Pancreas (tissue), 10 donors: ENCODE measurements around the gene HOXA2. TPM values are rescaled to one million over a fixed set of nuclear protein-coding genes. Genes with fewer than 3 reads are reported as not detected.

ENCODE experiments used
- ATAC-seq, 4 donors: fragments of 200-7000 bp; cut with Tn5 transposase; one replicate each; pipeline versions ENCODE4 v1.8.0 to v1.9.1; 2020; ENCODE audit warnings: mild to moderate bottlenecking in 4 of 4, moderate library complexity in 4 of 4
- DNase-seq, 6 donors: peaks; one replicate each; pipeline ENCODE4 v3.0.0-alpha.2; 2020
- FAIRE-seq: peaks from 2 replicates; lab custom pipeline; 2012; peaks lifted over from hg19 to GRCh38; lab: Jason Lieb, UNC
- H3K27ac ChIP-seq, 4 donors: fragments of 200-600 bp; sonication (generic); 1 replicate in 3 of 4; 2 replicates in 1 of 4; pipeline versions ENCODE4 v1.5.0 to v1.8.0; 2020
- H3K27me3 ChIP-seq, 4 donors: fragments of 200-600 bp; one replicate each; pipeline ENCODE4 v1.8.0; 2021
- H3K36me3 ChIP-seq, 3 donors: fragments of 200-600 bp; sonication (generic) in 1 of 3; one replicate each; pipeline versions ENCODE4 v1.5.0 to v1.8.0; 2020 to 2021
- H3K4me1 ChIP-seq, 3 donors: fragments of 200-600 bp; one replicate each; pipeline ENCODE4 v1.8.0; 2021
- H3K4me3 ChIP-seq, 4 donors: fragments of 200-600 bp; sonication (generic) in 2 of 4; one replicate each; pipeline versions ENCODE4 v1.5.0 to v1.8.0; 2020 to 2021
- H3K9me3 ChIP-seq, 4 donors: fragments of 200-600 bp; one replicate each; pipeline ENCODE4 v1.8.0; 2021
- CTCF ChIP-seq, 4 donors: fragments of 200-600 bp; sonication (generic) in 3 of 4; IDR thresholded peaks; one replicate each; pipeline versions ENCODE4 v1.5.0 to v1.8.0; 2021; ENCODE audit warnings: antibody characterized with exemption in 4 of 4
- WGBS, 2 donors: extraction: QIAGEN DNeasy Blood & Tissue Kit; methylation state at CpG; one replicate each; pipeline ENCODE4 v1.1.7; 2013; 5-methylcytosine and 5-hydroxymethylcytosine counted together
- intact Hi-C, 3 donors: fragments of 100-400 bp; cut with DNase I; formaldehyde crosslinking; loops; one replicate each; pipeline versions ENCODE4 v1.11.1 to v1.14.2; 2022
- polyA plus RNA-seq, 2 donors: library from polyadenylated mRNA; stranded (reverse); fragments of 200-250 nt; gene quantifications; one replicate each; pipeline ENCODE4 v1.2.3, GENCODE V29; 2013
- total RNA-seq, 6 donors: library from RNA; stranded (reverse); fragmentation: NEBNext Ultra II Directional in 4 of 6; extraction: Animal tissue kit (Norgen Biotek cat#: 25700) in 4 of 6; gene quantifications; one replicate each; pipeline versions ENCODE4 v1.2.1 to v1.2.4, GENCODE V29; 2021 to 2023
- donor health status: healthy with polysubstance abuse.
- donor health status: DM: no; HTN: no; CAD: no; lungs with moderate emphysema.
- donor health status: DM: no; HTN: no; CAD: no.
- donor health status: control.
- donor health status: control.
- donor health status: Bipolar disorder and iron deficiency.
- donor health status: DM: yes; HTN: yes; CAD: no.
- donor health status: DM: no; HTN: no; CAD: no.
- donor health status: DM: no; HTN: no; CAD: no.
- donor health status: DM: yes; HTN: yes; CAD: no.

Gene HOXA2
- total and polyA plus RNA-seq, 8 donors, result 0.09 to 0.53 (median 0.27) TPM; not detected in 1

GRCh38 chr7:27128776-27129728 is 26.6 kb upstream of the HOXA2 start:
- no peak for FAIRE-seq
- ATAC-seq, result no peak
- H3K27ac ChIP-seq, result no peak overlapping the region
- 14 to 27% methylated on average over 28 of the region's 28 CpGs for WGBS, 2 donors
- intact Hi-C loops, result no loop called here
- H3K27me3 ChIP-seq, result peaks cover 0 to 75% (median 15%) of the 10 kb centered on the region in 4 donors
- H3K4me3 ChIP-seq, result peak overlapping the region in 1 of 4 donors; percentile 46
- H3K36me3 ChIP-seq, result no peaks in the 10 kb centered on the region
- DNase-seq, result no peak
- no peaks in the 10 kb centered on the region for H3K9me3 ChIP-seq
- TF ChIP-seq CTCF (IDR thresholded peaks at IDR 0.05), result no peak
- H3K4me1 ChIP-seq, result no peaks in the 10 kb centered on the region

DNA sequence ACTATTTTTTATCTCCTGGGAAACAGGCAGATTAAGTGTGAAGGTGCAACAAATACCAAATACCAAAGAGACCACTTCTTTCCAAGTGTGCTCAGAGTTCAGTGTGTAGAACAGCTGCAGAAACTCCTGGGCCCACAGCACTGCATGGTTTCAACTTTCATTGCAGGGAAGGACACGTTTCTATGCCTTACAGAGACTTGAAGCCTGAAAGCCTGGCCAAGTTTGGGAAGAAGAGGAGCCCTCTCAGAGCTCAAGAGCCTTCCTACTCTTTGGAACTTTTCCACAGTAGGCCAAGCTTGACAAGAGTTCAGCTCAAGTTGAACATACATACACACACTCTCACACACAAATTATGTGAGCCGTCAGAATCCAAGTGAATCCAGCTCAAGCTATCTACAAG is 25.6 kb upstream of the HOXA2 start:
- no peak for ATAC-seq
- Histone ChIP-seq H3K36me3 (no peaks in the 10 kb centered on the region), H3K27ac (no peak overlapping the region), H3K4me3 (no peak overlapping the region), H3K9me3 (no peaks in the 10 kb centered on the region), H3K27me3 (peaks cover 0 to 76% (median 12%) of the 10 kb centered on the region in 4 donors), H3K4me1 (no peaks in the 10 kb centered on the region)
- FAIRE-seq, result no peak
- TF ChIP-seq CTCF (IDR thresholded peaks at IDR 0.05), result no peak
- 35 to 44% methylated on average over 2 of the region's 2 CpGs for whole genome bisulfite sequencing, 2 donors
- DNase-seq, result no peak
- intact Hi-C loops, result no loop called here

DNA sequence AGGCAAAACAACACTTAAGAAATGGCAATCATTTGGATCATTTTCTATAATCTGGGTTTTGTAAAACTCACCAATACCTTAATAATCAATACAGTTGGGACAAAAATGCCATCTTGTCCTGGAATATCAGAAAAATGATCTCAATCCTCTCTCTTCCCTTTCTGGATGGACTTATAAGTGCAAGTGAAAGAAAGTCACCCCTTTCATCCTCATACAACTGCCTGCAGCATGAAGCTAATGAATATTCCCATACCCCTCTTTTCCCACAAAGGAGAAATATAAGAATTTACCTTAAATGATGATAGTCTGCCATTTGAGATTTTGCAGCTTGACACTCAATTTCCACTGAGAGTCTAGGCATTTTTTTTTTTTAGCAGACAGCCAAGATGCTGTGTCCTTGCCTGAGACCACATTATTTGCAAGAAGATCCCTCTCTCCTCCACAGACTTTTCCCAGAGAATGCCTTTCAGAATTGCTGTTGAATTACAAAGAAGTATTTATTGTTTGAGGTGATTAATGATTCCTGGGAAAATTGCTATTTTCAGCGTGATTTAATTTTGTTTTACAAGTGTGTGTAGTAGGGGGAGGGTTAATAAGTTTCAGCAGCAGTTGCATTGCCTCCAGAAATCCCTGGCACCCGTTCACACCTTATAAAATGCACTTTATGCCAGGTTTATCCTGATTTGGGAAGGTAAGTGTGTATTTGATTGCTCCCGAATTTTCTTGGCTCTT is 24.3 kb upstream of the HOXA2 start:
- DNase-seq (no peak), ATAC-seq (no peak), FAIRE-seq (no peak)
- Histone ChIP-seq H3K4me3 (no peak overlapping the region), H3K27me3 (peaks cover 0 to 68% (median 4%) of the 10 kb centered on the region in 4 donors), H3K27ac (no peak overlapping the region), H3K4me1 (peaks cover 0 to 3% (median 0%) of the 10 kb centered on the region in 3 donors), H3K36me3 (no peaks in the 10 kb centered on the region), H3K9me3 (no peaks in the 10 kb centered on the region)
- intact Hi-C loops, result no loop called here
- WGBS, 2 donors, result 7 to 18% methylated on average over 3 of the region's 3 CpGs
- TF ChIP-seq CTCF (IDR thresholded peaks at IDR 0.05), result no peak

GRCh38 chr7:27125986-27126394 is 23.5 kb upstream of the HOXA2 start:
- no peak overlapping the region for H3K4me3 ChIP-seq
- H3K9me3 ChIP-seq, result no peaks in the 10 kb centered on the region
- WGBS, 2 donors, result 22 to 30% methylated on average over 5 of the region's 5 CpGs
- H3K4me1 ChIP-seq, result peaks cover 0 to 3% (median 0%) of the 10 kb centered on the region in 3 donors
- FAIRE-seq (no peak), ATAC-seq (no peak), DNase-seq (no peak)
- H3K27me3 ChIP-seq, result peaks cover 0 to 61% (median 4%) of the 10 kb centered on the region in 4 donors
- no peak for TF ChIP-seq CTCF (IDR thresholded peaks at IDR 0.05)
- intact Hi-C loops, result no loop called here
- no peak overlapping the region for H3K27ac ChIP-seq
- no peaks in the 10 kb centered on the region for H3K36me3 ChIP-seq
